NT2/D1 (cell line): ENCODE measurements around the gene CHCHD6.

Experiments used
- YY1 ChIP-seq: IDR thresholded peaks from 2 replicates; pipeline ENCODE4 v1.6.1; 2011; ENCODE audit not compliant: insufficient read length, insufficient read depth
- ZNF274 ChIP-seq: IDR thresholded peaks from 2 replicates; pipeline ENCODE4 v1.6.1; 2011; ENCODE audit warnings: mild to moderate bottlenecking, low read depth, low read length

DNA sequence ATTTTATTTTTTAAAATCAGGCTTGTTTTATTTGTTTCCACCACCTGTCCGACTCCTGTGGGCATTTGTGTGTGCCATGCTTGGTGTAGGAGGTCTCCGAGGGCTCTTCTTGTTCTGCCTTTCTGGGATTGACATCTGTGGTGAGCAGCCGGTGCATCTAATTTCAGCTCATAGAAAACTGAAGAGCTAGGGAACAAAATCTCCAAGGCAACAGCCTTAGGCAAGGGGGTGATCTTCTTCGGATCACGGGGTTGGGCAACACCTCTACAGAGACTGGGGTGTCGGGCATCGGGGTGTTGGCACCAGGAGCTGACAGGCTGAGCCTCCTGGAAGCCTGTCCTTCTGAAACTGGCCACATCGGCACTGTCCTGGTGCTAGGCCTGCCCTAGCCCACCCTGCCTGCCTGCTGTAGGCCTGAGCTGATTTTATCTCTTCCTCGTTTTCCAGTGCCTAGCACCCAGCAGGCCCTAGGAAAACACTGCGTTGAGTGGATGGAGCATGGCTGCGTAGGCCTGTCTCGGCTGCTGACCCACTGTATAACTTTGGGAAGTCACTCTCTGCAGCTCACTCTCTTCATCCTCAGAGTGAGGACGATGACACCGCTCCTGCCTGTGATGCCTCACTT lies 10.3 kb downstream of the CHCHD6 start:
- TF ChIP-seq YY1: no peak
- TF ChIP-seq ZNF274: no peak
